GM12872 (cell line): ENCODE results near the gene LENEP.
A peak's percentile ranks its signal among the peaks of the same experiment; 100 is the strongest.

ENCODE experiments used
- TF ChIP-seq, protein P1 (sequence below): IDR thresholded peaks from 3 replicates; pipeline ENCODE4 v1.5.1; 2011; ENCODE audit warnings: low read depth, mild to moderate bottlenecking, low read length, moderate library complexity; ENCODE audit not compliant: insufficient read depth

The LENEP gene, protein sequence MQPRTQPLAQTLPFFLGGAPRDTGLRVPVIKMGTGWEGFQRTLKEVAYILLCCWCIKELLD

GRCh38 chr1:154993572-154994268 lies at the start of gene LENEP:
Gene LENEP (plus strand): TSS chr1:154993586. CDS start chr1:154993608, 22 bp downstream.
- TF ChIP-seq, protein P1, sequence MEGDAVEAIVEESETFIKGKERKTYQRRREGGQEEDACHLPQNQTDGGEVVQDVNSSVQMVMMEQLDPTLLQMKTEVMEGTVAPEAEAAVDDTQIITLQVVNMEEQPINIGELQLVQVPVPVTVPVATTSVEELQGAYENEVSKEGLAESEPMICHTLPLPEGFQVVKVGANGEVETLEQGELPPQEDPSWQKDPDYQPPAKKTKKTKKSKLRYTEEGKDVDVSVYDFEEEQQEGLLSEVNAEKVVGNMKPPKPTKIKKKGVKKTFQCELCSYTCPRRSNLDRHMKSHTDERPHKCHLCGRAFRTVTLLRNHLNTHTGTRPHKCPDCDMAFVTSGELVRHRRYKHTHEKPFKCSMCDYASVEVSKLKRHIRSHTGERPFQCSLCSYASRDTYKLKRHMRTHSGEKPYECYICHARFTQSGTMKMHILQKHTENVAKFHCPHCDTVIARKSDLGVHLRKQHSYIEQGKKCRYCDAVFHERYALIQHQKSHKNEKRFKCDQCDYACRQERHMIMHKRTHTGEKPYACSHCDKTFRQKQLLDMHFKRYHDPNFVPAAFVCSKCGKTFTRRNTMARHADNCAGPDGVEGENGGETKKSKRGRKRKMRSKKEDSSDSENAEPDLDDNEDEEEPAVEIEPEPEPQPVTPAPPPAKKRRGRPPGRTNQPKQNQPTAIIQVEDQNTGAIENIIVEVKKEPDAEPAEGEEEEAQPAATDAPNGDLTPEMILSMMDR: no peak

DNA sequence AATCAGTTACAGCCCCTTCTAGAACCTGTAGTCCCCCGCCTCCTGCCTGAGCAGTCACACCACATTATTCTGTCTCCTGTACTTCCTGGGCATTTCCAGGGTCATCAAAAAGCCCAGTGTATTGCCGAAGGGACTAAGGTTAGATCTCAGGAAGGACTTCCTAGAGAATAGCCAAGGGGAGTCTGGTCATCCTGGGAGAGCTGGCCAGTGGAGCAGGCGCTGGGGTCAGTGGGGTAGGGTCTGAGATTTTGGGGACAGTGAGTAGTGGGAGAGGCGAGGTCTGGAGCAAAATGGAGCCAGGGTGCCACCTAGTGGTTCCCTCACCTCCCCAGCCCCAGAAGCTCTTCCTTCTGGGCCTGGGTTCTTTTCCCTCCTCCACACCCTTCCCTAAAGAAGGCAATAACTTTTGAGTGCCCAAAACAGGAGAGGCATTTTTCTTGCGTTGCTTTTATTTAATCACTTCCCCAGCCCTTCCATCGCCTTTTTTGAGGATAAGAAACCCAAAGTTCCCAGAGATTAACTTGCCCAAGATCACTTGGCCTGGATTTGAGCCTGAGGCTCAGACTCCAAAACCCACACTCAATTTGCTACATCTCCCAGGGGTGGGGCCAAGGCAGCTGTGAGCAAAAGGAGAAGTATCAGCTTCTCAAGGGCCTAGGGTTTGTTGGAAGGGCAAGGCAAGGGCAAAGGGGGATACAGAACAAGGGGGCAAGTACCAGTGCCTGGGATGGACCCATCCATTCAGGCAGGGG lies 49.6 kb upstream of the LENEP start:
- TF ChIP-seq, protein P1: peak; percentile 94

- TF ChIP-seq, protein P1: no peak
Measured at GRCh38 chr1:154944401-154945159, 48.8 kb upstream of the LENEP start.

- TF ChIP-seq, protein P1: no peak
Measured at GRCh38 chr1:154945160-154945961, 48.0 kb upstream of the LENEP start.

GRCh38 chr1:154945962-154946850 lies 47.2 kb upstream of the LENEP start:
- TF ChIP-seq, protein P1: no peak

- TF ChIP-seq, protein P1: no peak
Measured at GRCh38 chr1:154948079-154948478, 45.3 kb upstream of the LENEP start.
